H1 (cell line): Measurements from ENCODE around the gene COG3. TPM values are rescaled to one million over a fixed set of nuclear protein-coding genes. Genes with fewer than 3 reads are reported as not detected.
A peak's percentile ranks its signal among the peaks of the same experiment; 100 is the strongest.

Experiments
- CTCF ChIA-PET: fragments of 300-600 bp; sonication (Branson Sonifier 250); formaldehyde crosslinking; loops from one replicate; lab custom pipeline; 2021; ENCODE audit not compliant: partially characterized antibody; lab: Charles Lee
- POLR2A ChIA-PET: fragments of 300-600 bp; sonication (Branson Sonifier 250); formaldehyde crosslinking; loops from one replicate; lab custom pipeline; 2021; ENCODE audit warnings: inconsistent platforms; ENCODE audit not compliant: partially characterized antibody; lab: Charles Lee
- DNase-seq, 2 experiments: peaks; one replicate each; pipeline versions ENCODE4 v3.0.0 to v3.0.0-alpha.2; 2010 to 2022; ENCODE audit warnings: low spot score in 2 of 2, low read depth in 1 of 2, mixed read lengths in 1 of 2
- FAIRE-seq: peaks from 2 replicates; lab custom pipeline; 2011; peaks lifted over from hg19 to GRCh38; lab: Jason Lieb, UNC
- H2AFZ ChIP-seq: 2 replicates; pipeline ENCODE4 v1.8.1; 2012; ENCODE audit warnings: low read length, inconsistent platforms
- H2AK5ac ChIP-seq: 2 replicates; pipeline ENCODE4 v1.6.1; 2013; ENCODE audit warnings: low read depth, low read length
- H2BK120ac ChIP-seq: replicated peaks from 2 replicates; pipeline ENCODE3; 2013; ENCODE audit warnings: low read depth, low read length, inconsistent platforms
- H2BK12ac ChIP-seq: 2 replicates; pipeline ENCODE4 v1.6.1; 2013; ENCODE audit warnings: low read depth, low read length
- H2BK15ac ChIP-seq: 2 replicates; pipeline ENCODE4 v1.6.1; 2013; ENCODE audit warnings: low read length
- H2BK20ac ChIP-seq: 2 replicates; pipeline ENCODE4 v1.6.1; 2013; ENCODE audit warnings: low read length
- H2BK5ac ChIP-seq: 2 replicates; pipeline ENCODE4 v1.6.1; 2013; ENCODE audit warnings: low read depth, low read length
- H3K14ac ChIP-seq: 2 replicates; pipeline ENCODE4 v1.6.1; 2013; ENCODE audit warnings: inconsistent platforms; ENCODE audit not compliant: insufficient read length
- H3K18ac ChIP-seq: 2 replicates; pipeline ENCODE4 v1.6.1; 2013; ENCODE audit warnings: low read length; ENCODE audit errors: extremely low read depth
- H3K23ac ChIP-seq: 2 replicates; pipeline ENCODE4 v1.6.1; 2013; ENCODE audit warnings: inconsistent platforms; ENCODE audit not compliant: insufficient read length
- H3K23me2 ChIP-seq: 2 replicates; pipeline ENCODE4 v1.6.1; 2013; ENCODE audit warnings: low read depth, low read length
- H3K27ac ChIP-seq: 2 replicates; pipeline ENCODE4 v1.6.1; 2011; ENCODE audit warnings: low read depth, low read length, inconsistent platforms
- H3K27me3 ChIP-seq, 4 experiments: replicated peaks in 1 of 4; 1 replicate in 1 of 4; 2 replicates in 3 of 4; pipeline versions ENCODE4 v1.6.1 to v1.8.1; 2011 to 2013; ENCODE audit warnings: low read length in 3 of 4, mild to moderate bottlenecking in 3 of 4, inconsistent platforms in 2 of 4, mixed read lengths in 2 of 4, moderate library complexity in 1 of 4; ENCODE audit not compliant: control insufficient read depth in 3 of 4, insufficient read depth in 3 of 4; ENCODE audit errors: extremely low read depth in 1 of 4
- H3K36me3 ChIP-seq, 4 experiments: 2 replicates each; pipeline versions ENCODE4 v1.6.1 to v1.8.1; 2011 to 2013; ENCODE audit warnings: mild to moderate bottlenecking in 4 of 4, low read length in 3 of 4, moderate library complexity in 2 of 4, control low read depth in 1 of 4, inconsistent platforms in 1 of 4; ENCODE audit not compliant: insufficient read depth in 4 of 4, control insufficient read depth in 2 of 4
- H3K4ac ChIP-seq: replicated peaks from 2 replicates; pipeline ENCODE3; 2013; ENCODE audit warnings: low read length, low read depth, mixed read lengths, inconsistent platforms; ENCODE audit not compliant: insufficient read length
- H3K4me1 ChIP-seq, 4 experiments: replicated peaks in 1 of 4; 1 replicate in 1 of 4; 2 replicates in 3 of 4; pipeline versions ENCODE4 v1.6.1 to v1.8.1; 2011 to 2013; ENCODE audit warnings: low read length in 3 of 4, inconsistent platforms in 2 of 4, mixed read lengths in 1 of 4; ENCODE audit not compliant: insufficient read depth in 4 of 4, control insufficient read depth in 3 of 4
- H3K4me2 ChIP-seq, 2 experiments: 2 replicates each; pipeline versions ENCODE4 v1.6.1 to v1.8.1; 2011 to 2013; ENCODE audit warnings: low read depth in 2 of 2, low read length in 2 of 2, control low read depth in 1 of 2, inconsistent platforms in 1 of 2, mild to moderate bottlenecking in 1 of 2; ENCODE audit not compliant: insufficient read depth in 1 of 2
- H3K4me3 ChIP-seq, 4 experiments: fragments of 200-600, 300-600 bp in 1 of 4; sonication (generic), shearing (Covaris generic), sonication (Bioruptor Twin) in 1 of 4; 2 replicates each; pipeline versions ENCODE4 v1.5.1 to v1.8.1; 2011 to 2016; ENCODE audit warnings: low read length in 4 of 4, low read depth in 3 of 4, control low read depth in 2 of 4, inconsistent platforms in 2 of 4, mild to moderate bottlenecking in 2 of 4, mixed read lengths in 1 of 4, moderate library complexity in 1 of 4; ENCODE audit not compliant: insufficient read depth in 2 of 4; ENCODE audit errors: extremely low read depth in 1 of 4
- H3K56ac ChIP-seq: replicated peaks from 2 replicates; pipeline ENCODE3; 2013; ENCODE audit warnings: low read depth, mild to moderate bottlenecking, mixed read lengths, low read length, inconsistent platforms; ENCODE audit not compliant: insufficient read length
- H3K79me1 ChIP-seq: 2 replicates; pipeline ENCODE4 v1.6.1; 2013; ENCODE audit warnings: low read depth, low read length, control low read depth
- H3K79me2 ChIP-seq, 2 experiments: 2 replicates each; pipeline versions ENCODE4 v1.6.1 to v1.8.1; 2012 to 2013; ENCODE audit warnings: low read length in 2 of 2, mild to moderate bottlenecking in 2 of 2, inconsistent platforms in 1 of 2; ENCODE audit not compliant: insufficient read depth in 2 of 2, control insufficient read depth in 1 of 2
- H3K9ac ChIP-seq, 4 experiments: replicated peaks in 1 of 4; 1 replicate in 1 of 4; 2 replicates in 3 of 4; pipeline versions ENCODE4 v1.6.1 to v1.8.1; 2011 to 2013; ENCODE audit warnings: low read depth in 3 of 4, low read length in 3 of 4, control low read depth in 2 of 4, mild to moderate bottlenecking in 2 of 4, moderate library complexity in 2 of 4, inconsistent platforms in 1 of 4; ENCODE audit errors: extremely low read depth in 1 of 4
- H3K9me3 ChIP-seq, 2 experiments: 2 replicates each; pipeline versions ENCODE4 v1.6.1 to v1.8.1; 2012 to 2013; ENCODE audit warnings: mild to moderate bottlenecking in 2 of 2, moderate library complexity in 2 of 2, control low read depth in 1 of 2, inconsistent platforms in 1 of 2, low read depth in 1 of 2, low read length in 1 of 2, mixed read lengths in 1 of 2; ENCODE audit not compliant: insufficient read depth in 2 of 2
- H4K20me1 ChIP-seq, 2 experiments: replicated peaks in 1 of 2; 2 replicates each; pipeline versions ENCODE3 to v1.8.1; 2011 to 2013; ENCODE audit warnings: inconsistent platforms in 2 of 2, low read length in 2 of 2, mild to moderate bottlenecking in 1 of 2; ENCODE audit not compliant: insufficient read depth in 2 of 2, control insufficient read depth in 1 of 2
- H4K5ac ChIP-seq: 2 replicates; pipeline ENCODE4 v1.6.1; 2013; ENCODE audit warnings: low read length, low read depth, mixed read lengths, inconsistent platforms; ENCODE audit not compliant: insufficient read length
- H4K8ac ChIP-seq: 2 replicates; pipeline ENCODE4 v1.8.0; 2013; ENCODE audit warnings: mild to moderate bottlenecking, moderate library complexity, low read length, inconsistent platforms; ENCODE audit not compliant: insufficient read depth; ENCODE audit errors: extremely low read depth
- H4K91ac ChIP-seq: replicated peaks from 2 replicates; pipeline ENCODE3; 2013; ENCODE audit warnings: low read length, mixed read lengths, inconsistent platforms; ENCODE audit not compliant: insufficient read length
- CTBP2 ChIP-seq: IDR thresholded peaks from 2 replicates; pipeline ENCODE4 v1.7.0; 2011; ENCODE audit warnings: borderline replicate concordance, mild to moderate bottlenecking, moderate library complexity, mixed read lengths, low read length; ENCODE audit not compliant: insufficient read depth, insufficient read length
- KDM4A ChIP-seq: IDR thresholded peaks from one replicate; pipeline ENCODE4 v1.7.1; 2012; ENCODE audit warnings: low read depth, mild to moderate bottlenecking, moderate library complexity, low read length, inconsistent platforms; ENCODE audit not compliant: severe bottlenecking
- NRF1 ChIP-seq: IDR thresholded peaks from 2 replicates; pipeline ENCODE4 v1.6.1; 2011; ENCODE audit warnings: mild to moderate bottlenecking, low read depth, low read length, improper control_type of control experiment
- SIX5 ChIP-seq: IDR thresholded peaks from 2 replicates; pipeline ENCODE4 v1.6.1; 2011; ENCODE audit warnings: mild to moderate bottlenecking, low read depth, low read length
- WGBS, 2 experiments: shearing (Covaris generic) in 1 of 2; methylation state at CpG; one replicate each; pipeline versions ENCODE4 v1.1.6 to v1.1.7; 2013 to 2015; ENCODE audit warnings: low lambda C conversion rate in 2 of 2, mixed read lengths in 2 of 2, inconsistent platforms in 1 of 2, low coverage in 1 of 2, missing lambda C conversion rate in 1 of 2; ENCODE audit not compliant: insufficient replicate concordance in 2 of 2, insufficient coverage in 1 of 2, insufficient read length in 1 of 2; ENCODE audit errors: extremely low coverage in 1 of 2, missing lambda C conversion rate in 1 of 2; 5-methylcytosine and 5-hydroxymethylcytosine counted together
- long read RNA-seq, 2 experiments: library from RNA in 1 of 2; library from capped mRNA in 1 of 2; stranded (forward); transcript quantifications; one replicate each; pipeline ENCODE4 v2.0.0, GENCODE V29; 2021; ENCODE audit warnings: inconsistent platforms in 1 of 2
- polyA minus RNA-seq, 3 experiments: library from RNA; depleted of rRNA, polyadenylated mRNA; stranded (reverse); fragments of >200 nt; gene quantifications; 1 replicate in 2 of 3; 2 replicates in 1 of 3; pipeline ENCODE4 v1.2.3, GENCODE V29; 2011
- polyA plus RNA-seq, 7 experiments: library from polyadenylated mRNA; depleted of rRNA in 3 of 7; stranded (reverse) in 5 of 7; unstranded in 2 of 7; fragments of >200 nt in 5 of 7; fragments of 200-250 nt in 2 of 7; gene quantifications; 1 replicate in 5 of 7; 2 replicates in 1 of 7; 4 replicates in 1 of 7; pipeline versions ENCODE4 v1.2.1 to v1.2.3, GENCODE V29; 2011 to 2013; ENCODE audit warnings: missing spikeins in 2 of 7, mixed read lengths in 2 of 7
- total RNA-seq: library from RNA; stranded (reverse); fragmentation: NEBNext Ultra II Directional; extraction: Animal tissue kit (Norgen Biotek cat#: 25700); gene quantifications from 2 replicates; pipeline ENCODE4 v1.2.1, GENCODE V29; 2021

COG3 gene, protein sequence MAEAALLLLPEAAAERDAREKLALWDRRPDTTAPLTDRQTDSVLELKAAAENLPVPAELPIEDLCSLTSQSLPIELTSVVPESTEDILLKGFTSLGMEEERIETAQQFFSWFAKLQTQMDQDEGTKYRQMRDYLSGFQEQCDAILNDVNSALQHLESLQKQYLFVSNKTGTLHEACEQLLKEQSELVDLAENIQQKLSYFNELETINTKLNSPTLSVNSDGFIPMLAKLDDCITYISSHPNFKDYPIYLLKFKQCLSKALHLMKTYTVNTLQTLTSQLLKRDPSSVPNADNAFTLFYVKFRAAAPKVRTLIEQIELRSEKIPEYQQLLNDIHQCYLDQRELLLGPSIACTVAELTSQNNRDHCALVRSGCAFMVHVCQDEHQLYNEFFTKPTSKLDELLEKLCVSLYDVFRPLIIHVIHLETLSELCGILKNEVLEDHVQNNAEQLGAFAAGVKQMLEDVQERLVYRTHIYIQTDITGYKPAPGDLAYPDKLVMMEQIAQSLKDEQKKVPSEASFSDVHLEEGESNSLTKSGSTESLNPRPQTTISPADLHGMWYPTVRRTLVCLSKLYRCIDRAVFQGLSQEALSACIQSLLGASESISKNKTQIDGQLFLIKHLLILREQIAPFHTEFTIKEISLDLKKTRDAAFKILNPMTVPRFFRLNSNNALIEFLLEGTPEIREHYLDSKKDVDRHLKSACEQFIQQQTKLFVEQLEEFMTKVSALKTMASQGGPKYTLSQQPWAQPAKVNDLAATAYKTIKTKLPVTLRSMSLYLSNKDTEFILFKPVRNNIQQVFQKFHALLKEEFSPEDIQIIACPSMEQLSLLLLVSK
- total RNA-seq (12.7 and 15.0 TPM in 2 replicates), polyA plus RNA-seq (2011; rRNA removed) (8.6 and 13.5 TPM in 2 replicates), polyA minus RNA-seq (2011; rRNA and poly(A)+ RNA removed) (13.6 and 22.3 TPM in 2 replicates)
- 12.0 TPM for polyA plus RNA-seq (2011; cell fraction: cytosol; rRNA removed)
- polyA plus RNA-seq (2011; cell fraction: nucleus; rRNA removed) = 17.6 TPM
- 10.2 to 12.7 TPM (median 11.0 TPM) in 4 replicates for polyA plus RNA-seq (2012, experiment 1 of 2)
- 1.5 TPM for polyA plus RNA-seq (2012, experiment 2 of 2)
- 10.3 TPM for polyA plus RNA-seq (2013, experiment 1 of 2)
- polyA plus RNA-seq (2013, experiment 2 of 2) = 9.8 TPM
- 8.7 TPM for polyA minus RNA-seq (2011; cell fraction: cytosol; rRNA and poly(A)+ RNA removed)
- polyA minus RNA-seq (2011; cell fraction: nucleus; rRNA and poly(A)+ RNA removed) = 53.1 TPM
- long read RNA-seq, experiment 1, full-length matches to known transcripts = 2 of 11 reads
- long read RNA-seq, experiment 1, partial matches to known transcripts = 6 of 11 reads
- long read RNA-seq, experiment 1, other reads (novel, unspliced or antisense) = 3 of 11 reads
- long read RNA-seq, experiment 2, partial matches to known transcripts = 0 of 1 reads
- long read RNA-seq, experiment 2, other reads (novel, unspliced or antisense) = 0 of 1 reads

GRCh38 chr13:45464687-45465453 lies at the start of gene COG3:
COG3 (plus strand) TSS chr13:45464939; CDS start chr13:45465037, 98 bp downstream.
- FAIRE-seq = peak; percentile 52
- Histone ChIP-seq H3K4me1 (peaks cover 0 to 3% (median 1%) of the 10 kb centered on the region in 4 experiments; a peak in 3 of 7 replicates), H4K5ac (peak within 1 kb of the TSS; percentile 89), H3K79me2 (peaks cover 4 to 46% of the 10 kb centered on the region in 2 experiments; a peak in 3 of 4 replicates), H3K18ac (peak within 1 kb of the TSS; percentile 96), H3K9ac (peak within 1 kb of the TSS; percentile 81 to 93 (median 92)), H3K4ac (peak within 1 kb of the TSS; percentile 93), H3K9me3 (no peaks in the 10 kb centered on the region), H2BK15ac (no peak within 1 kb of the TSS), H2BK20ac (no peak within 1 kb of the TSS), H3K4me2 (peak within 1 kb of the TSS; percentile 55 to 96), H3K27ac (peak within 1 kb of the TSS; percentile 61; the same call in 1 of the 2 replicates), H3K4me3 (peak within 1 kb of the TSS; percentile 91 to 96 (median 94)), H4K91ac (peak within 1 kb of the TSS; percentile 88), H3K23ac (no peak within 1 kb of the TSS), H4K8ac (peak within 1 kb of the TSS; percentile 98), H2BK12ac (no peak within 1 kb of the TSS), H2BK120ac (no peak within 1 kb of the TSS), H3K27me3 (no peaks in the 10 kb centered on the region), H3K36me3 (no peaks in the 10 kb centered on the region), H2BK5ac (peak within 1 kb of the TSS; percentile 95), H3K56ac (peak within 1 kb of the TSS; percentile 94), H3K14ac (no peak within 1 kb of the TSS), H2AFZ (peak within 1 kb of the TSS; percentile 82), H2AK5ac (no peak within 1 kb of the TSS), H4K20me1 (peaks cover 2 to 12% of the 10 kb centered on the region in 2 experiments), H3K79me1 (peaks cover 2% of the 10 kb centered on the region), H3K23me2 (peaks cover 6% of the 10 kb centered on the region)
- WGBS, 2 experiments = 1% methylated on average over 57 of the region's 63 CpGs; no CpG with 5 or more reads in 1 of the 2 experiments
- DNase-seq = peak; percentile 69 to 92
- ChIA-PET POLR2A (interaction anchor here (1.0 to 2.4 kb wide), 10 partner anchors 8 to 127 kb away, joined by 3 to 8 read pairs (median 4); partner anchors contain the start of genes SLC25A30 and TPT1), CTCF (interaction anchor here (0.6 to 2.0 kb wide), 10 partner anchors 12 to 481 kb away, joined by 3 to 5 read pairs (median 4); partner anchors contain the start of gene SLC25A30)
- TF ChIP-seq NRF1 = no peak
- no peak; the same call in 1 of the 2 replicates for TF ChIP-seq SIX5
- no peak for TF ChIP-seq KDM4A
- no peak for TF ChIP-seq CTBP2
